GM19239 (cell line): ENCODE data around the gene CCDC171.
A peak's percentile ranks its signal among the peaks of the same experiment; 100 is the strongest.

Source experiments
- DNase-seq: peaks from one replicate; pipeline ENCODE4 v3.0.0; 2011; ENCODE audit warnings: low spot score; ENCODE audit not compliant: insufficient read length
- FAIRE-seq: peaks from 2 replicates; lab custom pipeline; 2011; peaks lifted over from hg19 to GRCh38; lab: Jason Lieb, UNC

Gene CCDC171

DNA sequence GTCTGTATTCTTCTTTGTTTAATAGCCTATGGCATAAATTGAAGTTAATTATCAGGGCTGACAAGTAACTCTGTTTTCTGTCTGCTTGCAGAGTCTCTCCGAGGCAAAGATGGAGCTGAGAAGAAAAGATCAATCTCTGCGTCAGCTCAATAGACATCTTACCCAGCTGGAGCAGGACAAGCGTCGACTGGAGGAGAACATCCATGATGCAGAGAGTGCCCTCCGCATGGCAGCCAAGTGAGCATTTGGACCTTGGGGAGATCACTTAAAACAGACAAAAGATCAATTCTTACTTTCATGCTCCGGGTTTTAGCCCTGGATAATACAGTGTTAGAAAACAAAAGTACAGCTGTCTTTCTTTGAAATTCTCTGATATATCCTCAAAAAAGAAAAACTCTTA lies 293.8 kb downstream of the CCDC171 start:
- FAIRE-seq (no peak), DNase-seq (no peak)

DNA sequence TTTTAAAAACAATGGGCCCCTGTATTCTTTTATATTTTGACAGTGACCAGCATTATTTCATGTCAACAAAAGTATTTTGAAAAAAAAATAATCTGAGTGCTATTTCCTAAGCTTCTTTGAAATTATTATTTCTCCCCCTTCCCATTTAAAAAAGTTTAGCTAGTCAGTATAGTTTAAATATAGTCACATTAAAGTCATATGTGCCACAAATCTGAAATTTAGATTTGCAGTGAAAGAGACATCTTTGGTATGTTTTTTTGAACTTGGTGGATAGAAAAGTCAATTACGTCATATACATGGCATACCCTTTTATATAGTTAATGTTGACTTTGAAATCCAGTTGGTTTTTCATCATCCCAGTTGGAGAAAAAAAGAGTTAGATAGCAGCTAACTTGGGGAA lies 297.0 kb downstream of the CCDC171 start:
- FAIRE-seq (no peak), DNase-seq (no peak)

- FAIRE-seq = no peak
- DNase-seq = no peak
These were observed 298.9 kb downstream of the CCDC171 start for GRCh38 chr9:15851766-15852165.

DNA sequence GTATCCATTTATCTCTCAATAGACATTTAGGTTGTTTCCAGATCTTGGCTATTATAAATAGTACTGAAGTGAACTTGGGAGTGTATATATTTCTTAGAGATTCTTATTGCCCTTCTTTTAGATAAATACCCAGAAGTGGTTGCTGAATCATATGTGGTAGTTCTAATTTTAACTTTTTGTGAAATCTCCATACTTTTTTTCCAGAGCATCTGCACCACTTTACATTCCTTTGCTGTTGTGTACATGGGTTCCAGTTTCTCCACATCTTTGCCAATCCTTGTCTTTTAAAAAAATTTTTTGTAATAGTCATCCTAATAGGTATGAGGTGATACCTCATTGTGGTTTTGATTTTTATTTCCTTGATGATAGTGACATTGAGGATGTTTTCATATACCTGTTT lies 303.7 kb downstream of the CCDC171 start:
- DNase-seq (no peak), FAIRE-seq (no peak)

- no peak for DNase-seq
- no peak for FAIRE-seq
These were observed 314.5 kb downstream of the CCDC171 start for GRCh38 chr9:15867334-15867733.

DNA sequence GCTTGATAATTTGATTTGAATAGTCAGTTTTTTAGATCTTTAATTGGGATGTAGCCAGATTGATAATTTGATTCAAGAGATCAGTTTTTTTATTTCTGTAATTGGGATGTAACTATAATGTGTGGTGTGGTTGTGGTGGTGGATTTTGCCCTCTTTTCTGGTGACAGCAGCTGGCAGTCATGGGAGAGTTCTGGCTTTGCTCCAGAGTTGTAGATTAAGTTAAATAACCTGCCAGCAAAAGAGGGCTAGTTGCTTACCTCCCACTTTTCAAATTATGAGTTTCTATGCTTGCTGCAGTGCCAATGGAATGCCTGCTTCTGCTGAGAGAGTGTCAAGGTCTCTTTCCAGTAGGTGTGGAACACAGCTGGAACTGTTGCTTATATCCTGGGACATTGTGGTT lies 315.1 kb downstream of the CCDC171 start:
- no peak for FAIRE-seq
- no peak for DNase-seq

GRCh38 chr9:15873573-15874177 lies 320.8 kb downstream of the CCDC171 start:
- DNase-seq (no peak), FAIRE-seq (peak; percentile 48)

DNA sequence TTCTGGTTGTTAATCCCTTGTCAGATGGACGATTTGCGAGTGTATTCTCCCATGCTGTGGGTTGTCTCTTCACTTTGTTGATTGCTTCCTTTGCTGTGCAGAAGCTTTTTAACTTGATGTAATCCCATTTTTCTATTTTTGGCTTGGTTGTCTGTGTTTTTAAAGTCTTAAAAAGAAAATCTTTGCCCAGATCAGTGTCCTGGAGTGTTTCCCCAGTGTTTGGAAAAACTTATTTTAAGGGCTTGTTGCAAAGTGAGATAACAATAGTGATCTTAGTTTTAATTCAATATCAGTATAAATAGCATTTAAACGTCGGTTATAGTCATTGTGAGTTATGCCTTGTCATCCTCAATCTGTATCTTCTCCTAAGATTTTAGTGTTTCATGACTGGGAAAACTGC lies 329.5 kb downstream of the CCDC171 start:
- no peak for DNase-seq
- no peak for FAIRE-seq

GRCh38 chr9:15882883-15883282 lies 330.0 kb downstream of the CCDC171 start:
- no peak for FAIRE-seq

DNA sequence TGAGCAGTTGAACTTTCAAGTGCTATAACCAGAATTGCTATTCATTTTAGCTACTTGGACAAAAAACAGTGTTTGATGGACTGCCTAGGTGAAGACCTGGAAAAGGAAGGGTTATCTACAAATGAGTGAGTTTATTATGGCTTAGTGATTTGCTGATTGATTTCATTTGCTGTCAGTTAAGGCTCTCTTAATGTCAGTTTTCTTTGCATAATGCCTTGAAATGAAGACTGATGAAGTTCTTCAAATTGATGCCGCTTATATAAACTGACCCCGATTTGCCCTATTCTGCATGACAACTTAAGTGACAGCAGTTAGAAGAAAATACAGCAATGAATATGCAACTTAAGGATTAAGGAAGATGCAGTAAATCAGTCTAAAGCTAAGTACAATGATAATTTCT lies 332.6 kb downstream of the CCDC171 start:
- FAIRE-seq = no peak
- no peak for DNase-seq

More at GRCh38 chr9:15882883-15883282, 330.0 kb downstream of the CCDC171 start:
- DNase-seq = no peak

GRCh38 chr9:15889555-15889954 lies 336.7 kb downstream of the CCDC171 start:
- no peak for FAIRE-seq
- no peak for DNase-seq

- DNase-seq = no peak
- FAIRE-seq = no peak
These were observed 348.7 kb downstream of the CCDC171 start for GRCh38 chr9:15901572-15901971.

DNA sequence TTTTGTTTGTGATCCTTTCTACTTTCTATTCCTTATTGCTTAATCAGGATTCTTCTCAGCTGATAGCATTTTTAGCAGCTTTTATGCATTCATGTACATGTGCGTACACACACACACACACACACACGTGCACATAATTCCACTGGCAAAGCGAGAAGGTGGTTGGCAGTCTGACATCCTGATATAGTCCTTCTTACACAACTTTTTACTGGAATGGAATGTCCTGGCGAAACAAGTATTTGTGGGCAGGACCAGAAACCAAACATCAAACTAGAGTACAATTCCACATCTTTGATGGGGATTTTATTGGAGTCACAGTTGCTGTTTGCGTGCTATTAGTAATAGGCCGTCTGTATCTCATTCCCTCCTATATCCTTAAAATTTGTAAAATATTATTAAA lies 356.5 kb downstream of the CCDC171 start:
- FAIRE-seq = no peak
- DNase-seq = no peak

- no peak for DNase-seq
- no peak for FAIRE-seq
These were observed 362.9 kb downstream of the CCDC171 start for GRCh38 chr9:15915711-15916110.

GRCh38 chr9:15927161-15927560 lies 374.3 kb downstream of the CCDC171 start:
- DNase-seq = no peak
- no peak for FAIRE-seq

GRCh38 chr9:15935661-15936305 lies 382.9 kb downstream of the CCDC171 start:
- FAIRE-seq (no peak), DNase-seq (no peak)

DNA sequence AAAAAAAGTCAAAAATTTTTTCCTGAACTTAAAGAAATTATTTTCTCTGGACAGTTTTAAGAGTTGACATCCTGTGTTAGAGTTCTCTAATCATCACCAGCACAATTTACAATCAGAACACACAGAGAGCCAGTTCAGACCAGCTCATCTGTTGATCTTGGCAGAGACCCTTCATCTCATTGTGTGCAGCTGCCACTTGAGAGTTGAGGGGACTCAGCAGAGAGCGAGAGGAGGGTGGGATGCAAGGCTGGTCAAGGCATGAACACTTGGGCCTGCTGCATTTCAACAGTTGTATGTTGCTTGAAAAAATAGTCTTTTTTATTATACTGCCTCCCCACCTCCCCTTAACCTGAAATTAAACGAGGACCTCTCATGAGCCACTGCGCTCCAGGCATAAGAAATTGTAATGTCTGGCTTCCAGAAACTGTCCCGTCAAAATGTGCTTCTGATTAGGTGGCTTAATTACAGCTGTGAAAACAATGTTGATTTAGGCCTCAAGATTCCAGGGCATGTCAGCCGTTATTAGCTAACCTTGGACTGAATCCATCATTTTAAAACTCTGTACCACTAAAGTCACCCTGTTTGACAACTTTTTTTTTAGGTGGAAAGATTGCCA lies 383.6 kb downstream of the CCDC171 start:
- FAIRE-seq (no peak), DNase-seq (no peak)

DNA sequence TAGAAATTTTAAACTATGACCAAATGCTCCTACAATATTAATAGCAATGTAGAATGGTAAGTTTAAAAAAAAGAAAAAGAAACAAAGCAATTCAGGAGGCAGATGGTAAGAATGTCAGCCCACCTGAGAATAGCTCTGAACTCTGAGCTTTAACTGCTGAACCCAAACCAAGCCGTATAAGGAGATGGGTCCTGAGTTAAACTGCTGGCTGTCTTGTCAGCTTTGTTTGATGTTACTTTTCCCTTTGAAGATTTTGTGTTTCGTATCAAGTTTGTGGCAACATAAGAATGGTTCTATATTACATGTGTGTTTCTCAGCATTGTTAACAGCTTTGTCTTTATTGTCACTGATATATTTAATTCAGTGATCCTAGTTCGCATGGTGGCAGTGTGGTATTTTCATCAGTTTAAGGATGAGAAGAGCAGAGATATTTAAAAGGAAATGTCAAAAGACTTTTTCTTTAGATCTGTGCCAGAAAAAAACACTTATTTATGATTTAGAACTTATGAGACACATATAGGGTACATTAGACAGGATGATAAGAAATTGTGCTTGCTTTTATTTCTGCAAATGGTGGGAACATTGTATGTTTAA lies 390.1 kb downstream of the CCDC171 start:
- DNase-seq (no peak), FAIRE-seq (no peak)

GRCh38 chr9:15944341-15944740 lies 391.5 kb downstream of the CCDC171 start:
- DNase-seq (no peak), FAIRE-seq (no peak)

GRCh38 chr9:15959663-15960062 lies 406.8 kb downstream of the CCDC171 start:
- DNase-seq (no peak), FAIRE-seq (no peak)

DNA sequence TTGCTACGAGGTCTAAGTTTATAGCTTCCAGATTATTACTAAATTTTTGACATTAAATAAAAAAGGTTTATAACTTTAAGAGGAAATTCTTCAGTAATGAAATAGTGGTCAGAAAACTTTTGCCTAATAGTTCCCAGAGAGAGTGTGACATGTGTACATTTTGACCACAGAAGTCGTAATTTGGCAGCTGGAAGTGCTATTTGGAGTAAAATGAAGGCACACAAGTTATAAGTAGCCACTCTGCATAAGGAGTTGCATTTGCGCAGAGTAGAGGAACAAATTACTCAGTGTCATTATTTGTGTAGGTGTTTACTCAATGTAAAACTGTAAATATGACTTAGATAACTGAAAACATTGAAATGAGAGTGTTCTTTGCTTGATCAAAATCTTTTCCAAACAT lies 408.4 kb downstream of the CCDC171 start:
- no peak for DNase-seq
- FAIRE-seq = no peak
